GM12878 (cell line): ENCODE measurements around the gene TOM1L1. TPM values are rescaled to one million over a fixed set of nuclear protein-coding genes. Genes with fewer than 3 reads are reported as not detected.

Experiments used
- ATAC-seq: fragments of 200-7000 bp; cut with Tn5 transposase; 3 replicates; pipeline ENCODE4 v1.9.1; 2020; ENCODE audit warnings: mild to moderate bottlenecking, moderate library complexity
- BruUV-seq: library from RNA; stranded (reverse); fragments of 400-500 nt; replicated peaks from 2 replicates; lab custom pipeline; 2021; lab: Mats Ljungman, UMichigan
- CTCF ChIA-PET: fragments of 300-600 bp; sonication (Branson Sonifier 250); formaldehyde crosslinking; extraction: SDS; loops from one replicate; lab custom pipeline; 2021; ENCODE audit warnings: inconsistent platforms; lab: Yijun Ruan, JAX
- POLR2A ChIA-PET: fragments of 350-600 bp; formaldehyde crosslinking; extraction: SDS; loops from one replicate; lab custom pipeline; 2021; ENCODE audit warnings: inconsistent platforms; lab: Charles Lee
- RAD21 ChIA-PET: fragments of 300-600 bp; sonication (Branson Sonifier 250); formaldehyde crosslinking; loops from one replicate; lab custom pipeline; 2023; ENCODE audit warnings: antibody characterized with exemption; ENCODE audit not compliant: unreplicated experiment; lab: Charles Lee
- SMC1A ChIA-PET: fragments of 300-600 bp; sonication (Branson Sonifier 250); formaldehyde crosslinking; loops from one replicate; lab custom pipeline; 2023; ENCODE audit not compliant: unreplicated experiment, uncharacterized antibody; lab: Charles Lee
- DNase-seq: peaks from one replicate; pipeline ENCODE4 v3.0.0-alpha.2; 2011; ENCODE audit warnings: low read depth, low spot score
- FAIRE-seq: peaks from 3 replicates; lab custom pipeline; 2011; peaks lifted over from hg19 to GRCh38; lab: Jason Lieb, UNC
- H2AFZ ChIP-seq: 2 replicates; pipeline ENCODE4 v1.6.0; 2011; ENCODE audit warnings: low read depth, low read length, control low read depth; ENCODE audit not compliant: control insufficient read depth
- H3K27ac ChIP-seq: 2 replicates; pipeline ENCODE4 v1.5.1; 2011; ENCODE audit warnings: control low read depth; ENCODE audit not compliant: control insufficient read depth, insufficient read depth
- H3K27me3 ChIP-seq, 2 experiments: replicated peaks in 1 of 2; 2 replicates each; pipeline versions ENCODE4 v1.6.0 to v1.6.1; 2011; ENCODE audit warnings: low read length in 1 of 2; ENCODE audit not compliant: control insufficient read depth in 2 of 2, insufficient read depth in 2 of 2
- H3K36me3 ChIP-seq, 2 experiments: 2 replicates each; pipeline ENCODE4 v1.5.1; 2011; ENCODE audit warnings: low read length in 1 of 2; ENCODE audit not compliant: control insufficient read depth in 2 of 2, insufficient read depth in 2 of 2
- H3K4me1 ChIP-seq: 2 replicates; pipeline ENCODE4 v1.6.1; 2011; ENCODE audit warnings: mild to moderate bottlenecking, low read length, moderate library complexity, mixed read lengths; ENCODE audit not compliant: control insufficient read depth, insufficient read depth
- H3K4me2 ChIP-seq: 2 replicates; pipeline ENCODE4 v1.6.0; 2011; ENCODE audit warnings: control low read depth; ENCODE audit not compliant: control insufficient read depth, insufficient read depth
- H3K4me3 ChIP-seq: fragments of 200-600 bp; sonication (generic); 2 replicates; pipeline ENCODE4 v1.5.1; 2016
- H3K79me2 ChIP-seq: 2 replicates; pipeline ENCODE4 v1.6.0; 2011; ENCODE audit warnings: low read length; ENCODE audit not compliant: control insufficient read depth, insufficient read depth
- H3K9ac ChIP-seq: 2 replicates; pipeline ENCODE4 v1.8.0; 2011; ENCODE audit warnings: low read length, control low read depth, mixed read lengths; ENCODE audit not compliant: control insufficient read depth, insufficient read depth
- H3K9me3 ChIP-seq: replicated peaks from 3 replicates; pipeline ENCODE4 v1.5.1; 2011; ENCODE audit warnings: mild to moderate bottlenecking, low read length; ENCODE audit not compliant: control insufficient read depth, insufficient read depth
- H4K20me1 ChIP-seq: 2 replicates; pipeline ENCODE4 v1.6.0; 2011; ENCODE audit not compliant: control insufficient read depth, insufficient read depth
- BRCA1 ChIP-seq: IDR thresholded peaks from 2 replicates; pipeline ENCODE4 v1.6.1; 2011; ENCODE audit warnings: low read depth, low read length, improper control_type of control experiment
- CREB1 ChIP-seq: IDR thresholded peaks from 2 replicates; pipeline ENCODE4 v1.6.1; 2012; ENCODE audit warnings: low read depth, mild to moderate bottlenecking, inconsistent platforms
- DPF2 ChIP-seq: fragments of 450-650 bp; IDR thresholded peaks from 2 replicates; pipeline ENCODE4 v1.6.1; 2017; ENCODE audit warnings: mild to moderate bottlenecking
- FOS ChIP-seq: IDR thresholded peaks from 3 replicates; pipeline ENCODE4 v1.6.1; 2011; ENCODE audit warnings: borderline replicate concordance; ENCODE audit not compliant: insufficient read length; ENCODE audit errors: extremely low read depth
- GABPA ChIP-seq: IDR thresholded peaks from 2 replicates; pipeline ENCODE4 v1.6.1; 2014; ENCODE audit warnings: antibody characterized with exemption, low read depth, mild to moderate bottlenecking, inconsistent platforms
- HCFC1 ChIP-seq: fragments of 150-350 bp; IDR thresholded peaks from 2 replicates; pipeline ENCODE4 v1.6.1; 2014; ENCODE audit warnings: low read length
- IRF4 ChIP-seq: IDR thresholded peaks from 2 replicates; pipeline ENCODE4 v1.6.1; 2011; ENCODE audit warnings: low read depth, low read length
- RAD21 ChIP-seq: IDR thresholded peaks from 2 replicates; pipeline ENCODE4 v1.6.1; 2011; ENCODE audit warnings: mild to moderate bottlenecking, low read depth, low read length, moderate library complexity; ENCODE audit not compliant: insufficient read depth
- SREBF2 ChIP-seq: IDR thresholded peaks from 2 replicates; pipeline ENCODE4 v1.6.1; 2012; ENCODE audit warnings: mild to moderate bottlenecking, low read length
- YBX1 ChIP-seq: fragments of 450-650 bp; IDR thresholded peaks from 2 replicates; pipeline ENCODE4 v1.6.1; 2016; ENCODE audit warnings: antibody characterized with exemption
- YY1 ChIP-seq: IDR thresholded peaks from 2 replicates; pipeline ENCODE4 v1.6.1; 2011; ENCODE audit warnings: low read depth, mild to moderate bottlenecking, low read length
- ZSCAN29 ChIP-seq: fragments of 450-650 bp; IDR thresholded peaks from 2 replicates; pipeline ENCODE4 v1.6.1; 2017; ENCODE audit warnings: mild to moderate bottlenecking, moderate library complexity
- WGBS: methylation state at CpG from one replicate; pipeline ENCODE4 v1.1.6; 2016; ENCODE audit warnings: low lambda C conversion rate; ENCODE audit not compliant: insufficient replicate concordance, insufficient coverage; ENCODE audit errors: missing lambda C conversion rate; 5-methylcytosine and 5-hydroxymethylcytosine counted together
- in situ Hi-C: fragments of 300-500 bp; cut with MboI; formaldehyde crosslinking; loops from 9 replicates; pipeline ENCODE4 v1.14.3; 2018; ENCODE audit warnings: mixed read lengths
- intact Hi-C: fragments of 100-400 bp; cut with micrococcal nuclease; formaldehyde crosslinking; loops from one replicate; pipeline ENCODE4 v1.14.2; 2022; ENCODE audit not compliant: unreplicated experiment
- polyA plus RNA-seq, 11 experiments: library from polyadenylated mRNA; depleted of rRNA in 4 of 11; unstranded in 6 of 11; stranded (reverse) in 5 of 11; fragments of >200 nt; fragmentation: Nextera tagmentation in 4 of 11; fragmentation: Illumina TruSeq in 1 of 11; extraction: Ambion mirVana in 4 of 11; extraction: Trizol in 1 of 11; gene quantifications; 1 replicate in 1 of 11; 2 replicates in 10 of 11; pipeline versions ENCODE4 v1.2.1 to v1.2.3, GENCODE V29; 2011 to 2016; ENCODE audit warnings: inconsistent platforms in 2 of 11, missing spikeins in 2 of 11, low read depth in 1 of 11
- total RNA-seq, 4 experiments: library from RNA; depleted of rRNA in 3 of 4; stranded (reverse); fragments of >200 nt in 3 of 4; fragmentation: Illumina TruSeq in 1 of 4; extraction: Trizol in 1 of 4; gene quantifications; 2 replicates each; pipeline versions ENCODE4 v1.2.1 to v1.2.3, GENCODE V29; 2013 to 2021
- TF ChIP-seq, protein P1 (sequence below): fragments of 450-650 bp; IDR thresholded peaks from 2 replicates; pipeline ENCODE4 v1.6.1; 2017; ENCODE audit warnings: antibody characterized with exemption, mild to moderate bottlenecking, moderate library complexity
- TF ChIP-seq, protein P2 (sequence below): fragments of 450-650 bp; IDR thresholded peaks from 2 replicates; pipeline ENCODE4 v1.6.1; 2016; ENCODE audit warnings: mild to moderate bottlenecking
- TF ChIP-seq, protein P3 (sequence below): fragments of 450-650 bp; IDR thresholded peaks from 2 replicates; pipeline ENCODE4 v1.6.1; 2016; ENCODE audit warnings: mild to moderate bottlenecking, moderate library complexity, borderline replicate concordance

The TOM1L1 gene
- total and polyA plus RNA-seq, 10 of the 15 experiments (the other 5 are each of a cell fraction or from before 2014, with no cell fraction given), result 1.9 to 8.8 (median 2.5) TPM

DNA sequence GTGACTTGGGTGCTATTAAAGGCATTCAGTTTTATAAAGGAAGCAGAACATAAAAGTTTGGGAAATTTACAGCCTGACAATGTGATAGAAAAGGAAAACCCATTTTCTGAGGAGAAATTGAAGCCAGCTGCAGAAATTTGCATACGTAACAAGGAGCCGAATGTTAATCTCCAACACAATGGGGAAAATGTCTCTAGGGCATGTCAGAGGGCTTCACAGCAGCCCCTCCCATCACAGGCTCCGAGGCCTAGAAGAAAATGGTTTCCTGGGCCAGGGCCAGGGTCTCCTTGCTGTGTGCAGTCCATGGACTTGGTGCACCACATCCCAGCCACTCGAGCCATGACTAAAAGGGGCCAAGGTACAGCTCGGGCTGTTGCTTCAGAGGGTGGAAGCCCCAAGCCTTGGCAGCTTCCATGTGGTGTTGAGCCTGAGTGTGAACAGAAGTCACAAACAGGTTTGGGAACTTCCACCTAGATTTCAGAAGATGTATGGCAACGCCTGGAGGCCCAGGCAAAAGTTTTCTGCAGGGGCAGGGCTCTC, 23.9 kb upstream of the TOM1L1 start (continued):
- TF ChIP-seq SREBF2, result no peak
- TF ChIP-seq, protein P1, sequence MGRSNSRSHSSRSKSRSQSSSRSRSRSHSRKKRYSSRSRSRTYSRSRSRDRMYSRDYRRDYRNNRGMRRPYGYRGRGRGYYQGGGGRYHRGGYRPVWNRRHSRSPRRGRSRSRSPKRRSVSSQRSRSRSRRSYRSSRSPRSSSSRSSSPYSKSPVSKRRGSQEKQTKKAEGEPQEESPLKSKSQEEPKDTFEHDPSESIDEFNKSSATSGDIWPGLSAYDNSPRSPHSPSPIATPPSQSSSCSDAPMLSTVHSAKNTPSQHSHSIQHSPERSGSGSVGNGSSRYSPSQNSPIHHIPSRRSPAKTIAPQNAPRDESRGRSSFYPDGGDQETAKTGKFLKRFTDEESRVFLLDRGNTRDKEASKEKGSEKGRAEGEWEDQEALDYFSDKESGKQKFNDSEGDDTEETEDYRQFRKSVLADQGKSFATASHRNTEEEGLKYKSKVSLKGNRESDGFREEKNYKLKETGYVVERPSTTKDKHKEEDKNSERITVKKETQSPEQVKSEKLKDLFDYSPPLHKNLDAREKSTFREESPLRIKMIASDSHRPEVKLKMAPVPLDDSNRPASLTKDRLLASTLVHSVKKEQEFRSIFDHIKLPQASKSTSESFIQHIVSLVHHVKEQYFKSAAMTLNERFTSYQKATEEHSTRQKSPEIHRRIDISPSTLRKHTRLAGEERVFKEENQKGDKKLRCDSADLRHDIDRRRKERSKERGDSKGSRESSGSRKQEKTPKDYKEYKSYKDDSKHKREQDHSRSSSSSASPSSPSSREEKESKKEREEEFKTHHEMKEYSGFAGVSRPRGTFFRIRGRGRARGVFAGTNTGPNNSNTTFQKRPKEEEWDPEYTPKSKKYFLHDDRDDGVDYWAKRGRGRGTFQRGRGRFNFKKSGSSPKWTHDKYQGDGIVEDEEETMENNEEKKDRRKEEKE, result no peak
- no peak for TF ChIP-seq RAD21
- no peak for TF ChIP-seq GABPA
- TF ChIP-seq, protein P2, sequence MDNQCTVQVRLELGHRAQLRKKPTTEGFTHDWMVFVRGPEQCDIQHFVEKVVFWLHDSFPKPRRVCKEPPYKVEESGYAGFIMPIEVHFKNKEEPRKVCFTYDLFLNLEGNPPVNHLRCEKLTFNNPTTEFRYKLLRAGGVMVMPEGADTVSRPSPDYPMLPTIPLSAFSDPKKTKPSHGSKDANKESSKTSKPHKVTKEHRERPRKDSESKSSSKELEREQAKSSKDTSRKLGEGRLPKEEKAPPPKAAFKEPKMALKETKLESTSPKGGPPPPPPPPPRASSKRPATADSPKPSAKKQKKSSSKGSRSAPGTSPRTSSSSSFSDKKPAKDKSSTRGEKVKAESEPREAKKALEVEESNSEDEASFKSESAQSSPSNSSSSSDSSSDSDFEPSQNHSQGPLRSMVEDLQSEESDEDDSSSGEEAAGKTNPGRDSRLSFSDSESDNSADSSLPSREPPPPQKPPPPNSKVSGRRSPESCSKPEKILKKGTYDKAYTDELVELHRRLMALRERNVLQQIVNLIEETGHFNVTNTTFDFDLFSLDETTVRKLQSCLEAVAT, result no peak
- no peak for TF ChIP-seq IRF4

DNA sequence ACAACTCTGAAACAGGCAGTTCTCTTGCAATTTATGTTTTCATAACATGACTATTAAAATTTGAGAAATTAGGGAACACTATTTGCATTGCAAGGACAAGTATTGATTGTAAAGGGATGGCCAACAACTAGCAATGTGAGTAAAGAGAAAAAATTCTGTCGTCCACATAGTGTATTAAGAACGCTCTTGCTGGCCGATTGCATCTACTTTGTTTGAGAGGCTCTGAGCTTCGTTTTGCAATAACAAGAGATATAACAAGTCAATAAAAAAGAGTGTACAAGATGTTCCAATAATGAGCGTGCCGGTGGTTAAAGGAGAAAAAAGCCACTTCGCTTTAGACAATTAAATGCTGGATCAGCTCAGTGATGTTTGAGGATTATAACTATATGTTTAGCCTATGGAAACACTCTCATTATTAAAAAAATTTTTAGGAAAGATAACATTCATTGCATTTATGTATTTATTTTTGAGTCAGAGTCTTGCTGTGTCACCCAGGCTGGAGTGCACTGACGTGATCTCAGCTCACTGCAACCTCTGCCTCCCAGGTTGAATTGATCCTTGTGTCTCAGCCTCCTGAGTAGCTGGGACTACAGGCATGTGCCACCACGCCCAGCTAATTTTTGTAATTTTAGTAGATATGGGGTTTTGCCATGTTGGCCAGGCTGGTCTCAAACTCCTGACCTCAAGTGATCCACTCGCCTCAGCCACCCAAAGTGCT, 19.2 kb upstream of the TOM1L1 start:
- ChIA-PET RAD21 (no interaction called here), CTCF (interaction anchor here (0.8 kb wide), 1 partner anchor 10 kb away, joined by 4 read pairs; no protein-coding TSS in a partner anchor), POLR2A (no interaction called here), SMC1A (no interaction called here)
- Histone ChIP-seq H3K79me2 (no peaks in the 10 kb centered on the region), H2AFZ (no peak overlapping the region), H3K27ac (no peak overlapping the region), H3K27me3 (no peaks in the 10 kb centered on the region; a peak in 1 of 4 replicates), H3K36me3 (no peaks in the 10 kb centered on the region), H4K20me1 (no peaks in the 10 kb centered on the region), H3K9me3 (no peaks in the 10 kb centered on the region), H3K4me2 (no peak overlapping the region), H3K4me3 (no peak overlapping the region), H3K4me1 (no peaks in the 10 kb centered on the region), H3K9ac (no peak overlapping the region)
- BruUV-seq, result no TSS peak
- intact Hi-C loops (loop anchor here (10.0 kb wide), 1 partner anchor 57 kb away; no protein-coding TSS in a partner anchor), in situ Hi-C loops (no loop called here)
- DNase-seq (no peak), FAIRE-seq (no peak), ATAC-seq (no peak)
- 46% methylated on average over 10 of the region's 10 CpGs for WGBS
- TF ChIP-seq DPF2 (no peak), ZSCAN29 (no peak), HCFC1 (no peak), CREB1 (no peak), YBX1 (no peak), FOS (no peak), YY1 (no peak), BRCA1 (no peak)
- TF ChIP-seq, protein P3, sequence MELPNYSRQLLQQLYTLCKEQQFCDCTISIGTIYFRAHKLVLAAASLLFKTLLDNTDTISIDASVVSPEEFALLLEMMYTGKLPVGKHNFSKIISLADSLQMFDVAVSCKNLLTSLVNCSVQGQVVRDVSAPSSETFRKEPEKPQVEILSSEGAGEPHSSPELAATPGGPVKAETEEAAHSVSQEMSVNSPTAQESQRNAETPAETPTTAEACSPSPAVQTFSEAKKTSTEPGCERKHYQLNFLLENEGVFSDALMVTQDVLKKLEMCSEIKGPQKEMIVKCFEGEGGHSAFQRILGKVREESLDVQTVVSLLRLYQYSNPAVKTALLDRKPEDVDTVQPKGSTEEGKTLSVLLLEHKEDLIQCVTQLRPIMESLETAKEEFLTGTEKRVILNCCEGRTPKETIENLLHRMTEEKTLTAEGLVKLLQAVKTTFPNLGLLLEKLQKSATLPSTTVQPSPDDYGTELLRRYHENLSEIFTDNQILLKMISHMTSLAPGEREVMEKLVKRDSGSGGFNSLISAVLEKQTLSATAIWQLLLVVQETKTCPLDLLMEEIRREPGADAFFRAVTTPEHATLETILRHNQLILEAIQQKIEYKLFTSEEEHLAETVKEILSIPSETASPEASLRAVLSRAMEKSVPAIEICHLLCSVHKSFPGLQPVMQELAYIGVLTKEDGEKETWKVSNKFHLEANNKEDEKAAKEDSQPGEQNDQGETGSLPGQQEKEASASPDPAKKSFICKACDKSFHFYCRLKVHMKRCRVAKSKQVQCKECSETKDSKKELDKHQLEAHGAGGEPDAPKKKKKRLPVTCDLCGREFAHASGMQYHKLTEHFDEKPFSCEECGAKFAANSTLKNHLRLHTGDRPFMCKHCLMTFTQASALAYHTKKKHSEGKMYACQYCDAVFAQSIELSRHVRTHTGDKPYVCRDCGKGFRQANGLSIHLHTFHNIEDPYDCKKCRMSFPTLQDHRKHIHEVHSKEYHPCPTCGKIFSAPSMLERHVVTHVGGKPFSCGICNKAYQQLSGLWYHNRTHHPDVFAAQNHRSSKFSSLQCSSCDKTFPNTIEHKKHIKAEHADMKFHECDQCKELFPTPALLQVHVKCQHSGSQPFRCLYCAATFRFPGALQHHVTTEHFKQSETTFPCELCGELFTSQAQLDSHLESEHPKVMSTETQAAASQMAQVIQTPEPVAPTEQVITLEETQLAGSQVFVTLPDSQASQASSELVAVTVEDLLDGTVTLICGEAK, result no peak
